ENCODE results near the gene TAF3.

Gene TAF3

GRCh38 chr10:8049865-8050555 lies 231.7 kb downstream of the TAF3 start:
- DNase-seq = no peak

GRCh38 chr10:8050556-8051108 lies 232.3 kb downstream of the TAF3 start:
- DNase-seq = no peak

GRCh38 chr10:8051109-8051821 lies 233.0 kb downstream of the TAF3 start:
- no peak for DNase-seq

GRCh38 chr10:8051851-8052257 lies 233.5 kb downstream of the TAF3 start:
- no peak for DNase-seq

GRCh38 chr10:8052341-8052955 lies 234.1 kb downstream of the TAF3 start:
- no peak for DNase-seq

- DNase-seq = no peak
Measured at GRCh38 chr10:8052956-8053445, 234.7 kb downstream of the TAF3 start.

- no peak for DNase-seq
Measured at GRCh38 chr10:8053446-8054243, 235.3 kb downstream of the TAF3 start.

- no peak for DNase-seq
Measured at GRCh38 chr10:8054244-8054493, 235.9 kb downstream of the TAF3 start.

- no peak for DNase-seq
Measured at GRCh38 chr10:8054494-8055407, 236.4 kb downstream of the TAF3 start, which contains the start of gene GATA3. TSS of gene GATA3 (plus strand) at chr10:8054688. CDS start at chr10:8055656, 968 bp downstream.

GRCh38 chr10:8055420-8056349 lies 237.4 kb downstream of the TAF3 start:
- no peak for DNase-seq

- DNase-seq = no peak
Measured at GRCh38 chr10:8056378-8056777, 238.1 kb downstream of the TAF3 start.

- DNase-seq = no peak
Measured at GRCh38 chr10:8056871-8057331, 238.6 kb downstream of the TAF3 start.

- no peak for DNase-seq
Measured at GRCh38 chr10:8057636-8058273, 239.4 kb downstream of the TAF3 start.

GRCh38 chr10:8058274-8059111 lies 240.2 kb downstream of the TAF3 start:
- no peak for DNase-seq

- no peak for DNase-seq
Measured at GRCh38 chr10:8059191-8059936, 241.1 kb downstream of the TAF3 start.

- DNase-seq = no peak
Measured at GRCh38 chr10:8060010-8060703, 241.9 kb downstream of the TAF3 start.

GRCh38 chr10:8060704-8061121 lies 242.4 kb downstream of the TAF3 start:
- DNase-seq = no peak
